Measurements from ENCODE around the gene PLA1A.
"Not testable (repeated sequence)": the region's sequence is repeated elsewhere in the genome, so short reads cannot be mapped to it uniquely, and the experiment has no call there.

The PLA1A gene

GRCh38 chr3:119665954-119666559, 68.4 kb downstream of the PLA1A start:
- DNase-seq = no peak

GRCh38 chr3:119669906-119670570, 72.4 kb downstream of the PLA1A start:
- DNase-seq = no peak

- DNase-seq = no peak
Measured at GRCh38 chr3:119672776-119673175, 75.1 kb downstream of the PLA1A start.

DNA sequence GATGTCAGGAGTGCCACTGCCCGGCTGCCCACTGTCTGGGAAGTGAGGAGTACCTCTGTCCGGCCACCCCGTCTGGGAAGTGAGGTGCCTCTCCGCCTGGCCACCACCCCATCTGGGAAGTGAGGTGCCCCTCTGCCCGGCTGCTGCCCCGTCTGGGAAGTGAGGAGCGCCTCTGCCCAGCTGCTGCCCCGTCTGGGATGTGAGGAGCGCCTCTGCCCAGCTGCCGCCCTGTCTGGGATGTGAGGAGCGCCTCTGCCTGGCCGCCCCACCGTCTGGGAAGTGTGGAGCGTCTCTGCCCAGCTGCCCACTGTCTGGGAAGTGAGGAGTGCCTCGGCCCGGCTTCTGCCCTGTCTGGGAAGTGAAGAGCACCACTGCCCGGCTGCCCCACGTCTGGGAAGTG, 76.2 kb downstream of the PLA1A start:
- no peak for DNase-seq

DNA sequence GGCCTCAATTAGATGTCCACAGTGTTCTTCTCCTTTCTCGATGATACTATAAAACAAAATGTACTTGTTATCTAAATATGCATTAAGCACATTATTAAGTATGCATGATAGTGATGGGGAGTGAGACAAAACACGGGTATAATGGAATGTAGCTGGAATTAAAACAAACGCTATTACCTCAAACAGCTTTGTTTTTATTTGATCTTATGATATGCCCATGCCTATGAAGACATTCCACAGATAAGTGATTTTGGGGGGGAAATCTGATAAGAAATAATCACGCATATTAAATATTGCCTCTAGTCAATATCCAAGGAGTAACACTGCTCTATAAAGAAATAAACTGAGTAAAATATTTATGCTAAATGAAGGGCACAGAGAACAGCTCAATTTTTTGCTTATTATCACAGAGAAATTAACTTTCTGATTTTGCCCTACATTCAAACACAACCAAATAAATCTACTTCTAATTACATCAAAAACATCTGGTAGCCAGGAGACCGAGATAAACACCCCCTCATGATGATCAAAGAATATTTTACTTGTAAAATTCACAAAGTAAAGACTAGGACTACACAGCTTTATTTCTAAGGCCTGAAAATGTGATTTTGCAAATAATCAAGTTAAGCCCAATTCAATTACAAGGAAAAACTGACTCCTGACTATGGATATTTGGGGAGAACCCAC, 77.6 kb downstream of the PLA1A start:
- no peak for DNase-seq

DNA sequence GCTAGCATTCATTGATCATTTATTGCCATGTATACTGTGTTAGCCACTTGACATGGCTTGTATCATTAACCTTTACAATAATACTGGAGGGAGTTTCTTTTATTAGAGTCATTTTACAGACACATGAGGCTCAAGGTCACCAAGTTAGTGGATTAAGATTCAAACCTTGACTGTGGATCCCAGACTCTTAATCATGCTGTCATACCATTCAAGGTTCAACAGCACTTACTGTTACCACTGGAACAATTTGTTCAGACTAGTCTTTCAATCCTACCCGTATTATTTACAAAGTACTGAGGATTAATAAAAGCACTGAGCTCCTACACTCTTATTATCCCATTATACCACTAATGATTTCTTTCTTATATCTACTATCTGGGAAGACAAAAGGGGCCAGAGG, 78.3 kb downstream of the PLA1A start:
- DNase-seq = no peak

- DNase-seq = peak; percentile 85 to 90 (median 88)
Measured at GRCh38 chr3:119676771-119677640, 79.3 kb downstream of the PLA1A start, which contains the start of gene COX17. COX17 (minus strand) TSS chr3:119677406; CDS start chr3:119677310, 96 bp downstream.

- no peak for DNase-seq
Measured at GRCh38 chr3:119677641-119677934, 79.9 kb downstream of the PLA1A start.

DNA sequence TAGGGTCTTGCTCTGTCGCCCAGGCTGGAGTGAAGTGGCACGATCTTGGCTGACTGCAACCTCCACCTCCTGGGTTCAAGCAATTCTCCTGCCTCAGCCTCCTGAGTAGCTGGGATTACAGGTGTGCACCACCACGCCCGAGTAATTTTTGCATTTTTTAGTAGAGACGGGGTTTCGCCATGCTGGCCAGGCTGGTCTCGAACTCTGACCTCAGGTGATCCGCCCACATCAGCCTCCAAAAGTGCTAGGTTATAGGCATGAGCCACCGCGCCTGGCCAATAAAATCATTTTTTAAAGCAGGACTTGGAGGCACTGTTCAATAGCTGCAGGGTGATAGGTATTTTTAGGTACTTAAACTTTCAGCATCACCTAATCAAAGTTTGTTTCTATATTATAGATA, 80.5 kb downstream of the PLA1A start:
- DNase-seq = not testable (repeated sequence)
